Stimulated activated CD4-positive, alpha-beta T cell treated with anti-CD3 and anti-CD28 coated beads, Interleukin-15, amount 100 ng/mL, for 1 hour (primary cell): ENCODE measurements around the gene PDS5A.
"Not testable (repeated sequence)": the region's sequence is repeated elsewhere in the genome, so short reads cannot be mapped to it uniquely, and the experiment has no call there.

Source experiments
- DNase-seq, 2 donors: peaks; one replicate each; pipeline ENCODE4 v3.0.0-alpha.2; 2020; ENCODE audit warnings: low read depth in 1 of 2, low spot score in 1 of 2

PDS5A gene

GRCh38 chr4:39908284-39908683, 69.4 kb downstream of the PDS5A start:
- DNase-seq = no peak

- no peak for DNase-seq
These were observed 72.1 kb downstream of the PDS5A start for GRCh38 chr4:39905656-39906055.

- not testable (repeated sequence) for DNase-seq
These were observed 72.7 kb downstream of the PDS5A start for GRCh38 chr4:39905019-39905418.

- DNase-seq = no peak
These were observed 76.7 kb downstream of the PDS5A start for GRCh38 chr4:39900966-39901365.

- no peak for DNase-seq
These were observed 78.4 kb downstream of the PDS5A start for GRCh38 chr4:39899291-39899690.

GRCh38 chr4:39898015-39898414, 79.7 kb downstream of the PDS5A start:
- DNase-seq = no peak

GRCh38 chr4:39893693-39894072, 84.0 kb downstream of the PDS5A start:
- no peak for DNase-seq

GRCh38 chr4:39892988-39893692, 84.6 kb downstream of the PDS5A start:
- DNase-seq = no peak

- no peak for DNase-seq
These were observed 88.5 kb downstream of the PDS5A start for GRCh38 chr4:39889226-39889625.

GRCh38 chr4:39888541-39888940, 89.2 kb downstream of the PDS5A start:
- DNase-seq = no peak

- DNase-seq = no peak
These were observed 94.1 kb downstream of the PDS5A start for GRCh38 chr4:39883646-39884045.

- no peak for DNase-seq
These were observed 95.9 kb downstream of the PDS5A start for GRCh38 chr4:39881789-39882188.

GRCh38 chr4:39877971-39878370, 99.7 kb downstream of the PDS5A start:
- DNase-seq = no peak

GRCh38 chr4:39873823-39874222, 103.9 kb downstream of the PDS5A start:
- DNase-seq = no peak

GRCh38 chr4:39865280-39865679, 112.4 kb downstream of the PDS5A start:
- DNase-seq = no peak

GRCh38 chr4:39864391-39864790, 113.3 kb downstream of the PDS5A start:
- no peak for DNase-seq

GRCh38 chr4:39860804-39861203, 116.9 kb downstream of the PDS5A start:
- DNase-seq = no peak

- DNase-seq = no peak
These were observed 121.7 kb downstream of the PDS5A start for GRCh38 chr4:39855909-39856512.

GRCh38 chr4:39852636-39853035, 125.1 kb downstream of the PDS5A start:
- no peak for DNase-seq

- no peak for DNase-seq
These were observed 127.0 kb downstream of the PDS5A start for GRCh38 chr4:39850727-39851126.

- no peak for DNase-seq
These were observed 131.0 kb downstream of the PDS5A start for GRCh38 chr4:39846705-39847104.

- no peak for DNase-seq
These were observed 131.6 kb downstream of the PDS5A start for GRCh38 chr4:39846120-39846519.

- no peak for DNase-seq
These were observed 135.8 kb downstream of the PDS5A start for GRCh38 chr4:39841894-39842293.
